ENCODE results near the gene LRRC27.

The LRRC27 gene

GRCh38 chr10:132296666-132297443, 35.1 kb upstream of the LRRC27 start:
- H3K4me1 Mint-ChIP-seq (ENCODE audit: low read depth), result no peaks in the 10 kb centered on the region
- no peak for DNase-seq (ENCODE audit: low spot score)
- no peaks in the 10 kb centered on the region for H3K27me3 Mint-ChIP-seq (ENCODE audit: low read depth)
- H3K4me3 Mint-ChIP-seq, result no peak overlapping the region
- H3K27ac Mint-ChIP-seq, result no peak overlapping the region
- H3K36me3 Mint-ChIP-seq (ENCODE audit: low read depth), result no peaks in the 10 kb centered on the region
- no peaks in the 10 kb centered on the region for H3K9me3 Mint-ChIP-seq

GRCh38 chr10:132297526-132297925, 34.5 kb upstream of the LRRC27 start:
- Mint-ChIP-seq H3K27ac (no peak overlapping the region), H3K4me3 (no peak overlapping the region), H3K36me3 (ENCODE audit: low read depth) (no peaks in the 10 kb centered on the region)

GRCh38 chr10:132298038-132298881, 33.7 kb upstream of the LRRC27 start:
- no peaks in the 10 kb centered on the region for H3K36me3 Mint-ChIP-seq (ENCODE audit: low read depth)
- no peaks in the 10 kb centered on the region for H3K4me1 Mint-ChIP-seq (ENCODE audit: low read depth)
- no peaks in the 10 kb centered on the region for H3K27me3 Mint-ChIP-seq (ENCODE audit: low read depth)
- no peaks in the 10 kb centered on the region for H3K9me3 Mint-ChIP-seq
- H3K4me3 Mint-ChIP-seq, result no peak overlapping the region
- H3K27ac Mint-ChIP-seq, result no peak overlapping the region
- no peak for DNase-seq (ENCODE audit: low spot score)

More at GRCh38 chr10:132297526-132297925, 34.5 kb upstream of the LRRC27 start:
- H3K4me1 Mint-ChIP-seq (ENCODE audit: low read depth), result no peaks in the 10 kb centered on the region
- no peaks in the 10 kb centered on the region for H3K27me3 Mint-ChIP-seq (ENCODE audit: low read depth)
- DNase-seq (ENCODE audit: low spot score), result no peak
- H3K9me3 Mint-ChIP-seq, result no peaks in the 10 kb centered on the region

- DNase-seq (ENCODE audit: low spot score), result no peak
- Mint-ChIP-seq H3K4me3 (no peak overlapping the region), H3K9me3 (no peaks in the 10 kb centered on the region), H3K27ac (no peak overlapping the region), H3K36me3 (ENCODE audit: low read depth) (no peaks in the 10 kb centered on the region), H3K4me1 (ENCODE audit: low read depth) (no peaks in the 10 kb centered on the region), H3K27me3 (ENCODE audit: low read depth) (no peaks in the 10 kb centered on the region)
These were observed 32.3 kb upstream of the LRRC27 start for GRCh38 chr10:132299371-132300336.

- no peaks in the 10 kb centered on the region for H3K36me3 Mint-ChIP-seq (ENCODE audit: low read depth)
- H3K27ac Mint-ChIP-seq, result no peak overlapping the region
- no peak for DNase-seq (ENCODE audit: low spot score)
- H3K27me3 Mint-ChIP-seq (ENCODE audit: low read depth), result peaks cover 5% of the 10 kb centered on the region
- H3K9me3 Mint-ChIP-seq, result no peaks in the 10 kb centered on the region
- H3K4me1 Mint-ChIP-seq (ENCODE audit: low read depth), result no peaks in the 10 kb centered on the region
- no peak overlapping the region for H3K4me3 Mint-ChIP-seq
These were observed 31.4 kb upstream of the LRRC27 start for GRCh38 chr10:132300582-132300981.

GRCh38 chr10:132301371-132302330, 30.3 kb upstream of the LRRC27 start:
- H3K27me3 Mint-ChIP-seq (ENCODE audit: low read depth), result peaks cover 15% of the 10 kb centered on the region
- no peak overlapping the region for H3K4me3 Mint-ChIP-seq
- no peak for DNase-seq (ENCODE audit: low spot score)
- no peak overlapping the region for H3K27ac Mint-ChIP-seq
- no peaks in the 10 kb centered on the region for H3K36me3 Mint-ChIP-seq (ENCODE audit: low read depth)
- H3K9me3 Mint-ChIP-seq, result no peaks in the 10 kb centered on the region
- no peaks in the 10 kb centered on the region for H3K4me1 Mint-ChIP-seq (ENCODE audit: low read depth)

- Mint-ChIP-seq H3K4me3 (no peak overlapping the region), H3K9me3 (no peaks in the 10 kb centered on the region), H3K27me3 (ENCODE audit: low read depth) (peaks cover 19% of the 10 kb centered on the region), H3K4me1 (ENCODE audit: low read depth) (peaks cover 3% of the 10 kb centered on the region), H3K27ac (no peak overlapping the region), H3K36me3 (ENCODE audit: low read depth) (no peaks in the 10 kb centered on the region)
- DNase-seq (ENCODE audit: low spot score), result no peak
These were observed 29.3 kb upstream of the LRRC27 start for GRCh38 chr10:132302421-132303310.

- peaks cover 19% of the 10 kb centered on the region for H3K27me3 Mint-ChIP-seq (ENCODE audit: low read depth)
- H3K27ac Mint-ChIP-seq, result no peak overlapping the region
- no peaks in the 10 kb centered on the region for H3K9me3 Mint-ChIP-seq
- H3K36me3 Mint-ChIP-seq (ENCODE audit: low read depth), result no peaks in the 10 kb centered on the region
- DNase-seq (ENCODE audit: low spot score), result no peak
- no peak overlapping the region for H3K4me3 Mint-ChIP-seq
- peaks cover 3% of the 10 kb centered on the region for H3K4me1 Mint-ChIP-seq (ENCODE audit: low read depth)
These were observed 28.5 kb upstream of the LRRC27 start for GRCh38 chr10:132303361-132304115.

GRCh38 chr10:132304756-132305509, 27.1 kb upstream of the LRRC27 start:
- H3K4me3 Mint-ChIP-seq, result no peak overlapping the region
- DNase-seq (ENCODE audit: low spot score), result no peak
- H3K9me3 Mint-ChIP-seq, result no peaks in the 10 kb centered on the region
- peaks cover 3% of the 10 kb centered on the region for H3K4me1 Mint-ChIP-seq (ENCODE audit: low read depth)
- peaks cover 28% of the 10 kb centered on the region for H3K27me3 Mint-ChIP-seq (ENCODE audit: low read depth)
- H3K36me3 Mint-ChIP-seq (ENCODE audit: low read depth), result no peaks in the 10 kb centered on the region
- H3K27ac Mint-ChIP-seq, result no peak overlapping the region

- Mint-ChIP-seq H3K27ac (no peak overlapping the region), H3K4me3 (peak overlapping the region; percentile 11), H3K4me1 (ENCODE audit: low read depth) (peaks cover 3% of the 10 kb centered on the region)
These were observed 26.2 kb upstream of the LRRC27 start for GRCh38 chr10:132305654-132306342.

GRCh38 chr10:132306343-132306685, 25.7 kb upstream of the LRRC27 start:
- H3K4me1 Mint-ChIP-seq (ENCODE audit: low read depth), result peaks cover 3% of the 10 kb centered on the region
- H3K9me3 Mint-ChIP-seq, result no peaks in the 10 kb centered on the region
- no peak overlapping the region for H3K4me3 Mint-ChIP-seq
- no peak for DNase-seq (ENCODE audit: low spot score)
- no peak overlapping the region for H3K27ac Mint-ChIP-seq
- peaks cover 34% of the 10 kb centered on the region for H3K27me3 Mint-ChIP-seq (ENCODE audit: low read depth)
- H3K36me3 Mint-ChIP-seq (ENCODE audit: low read depth), result no peaks in the 10 kb centered on the region

More at GRCh38 chr10:132305654-132306342, 26.2 kb upstream of the LRRC27 start:
- DNase-seq (ENCODE audit: low spot score), result no peak
- peaks cover 34% of the 10 kb centered on the region for H3K27me3 Mint-ChIP-seq (ENCODE audit: low read depth)
- H3K9me3 Mint-ChIP-seq, result no peaks in the 10 kb centered on the region
- H3K36me3 Mint-ChIP-seq (ENCODE audit: low read depth), result no peaks in the 10 kb centered on the region
